Stimulated activated CD8-positive, alpha-beta memory T cell treated with anti-CD3 and anti-CD28 coated beads, Interleukin-2, amount 100 ng/mL, for 48 hours (primary cell): Measurements from ENCODE around the gene CTNNAL1.
"Not testable (repeated sequence)": the region's sequence is repeated elsewhere in the genome, so short reads cannot be mapped to it uniquely, and the experiment has no call there.

Experiments used
- DNase-seq, 2 donors: peaks; one replicate each; pipeline ENCODE4 v3.0.0-alpha.2; 2020; ENCODE audit warnings: low read depth in 2 of 2

Gene CTNNAL1

GRCh38 chr9:108933231-108933717 is 80.0 kb downstream of the CTNNAL1 start:
- DNase-seq: no peak

- no peak for DNase-seq
Observed at GRCh38 chr9:108928386-108928785, 84.9 kb downstream of the CTNNAL1 start.

- DNase-seq: no peak
Observed at GRCh38 chr9:108924466-108924865, 88.8 kb downstream of the CTNNAL1 start.

GRCh38 chr9:108921200-108921599 is 92.1 kb downstream of the CTNNAL1 start:
- DNase-seq: no peak

GRCh38 chr9:108920401-108920800 is 92.9 kb downstream of the CTNNAL1 start:
- DNase-seq: not testable (repeated sequence)

GRCh38 chr9:108919517-108919916 is 93.8 kb downstream of the CTNNAL1 start:
- no peak for DNase-seq

GRCh38 chr9:108913391-108913790 is 99.9 kb downstream of the CTNNAL1 start:
- no peak for DNase-seq

- no peak for DNase-seq
Observed at GRCh38 chr9:108911820-108912219, 101.5 kb downstream of the CTNNAL1 start.

- DNase-seq: no peak
Observed at GRCh38 chr9:108910914-108911313, 102.4 kb downstream of the CTNNAL1 start.

- no peak for DNase-seq
Observed at GRCh38 chr9:108910402-108910801, 102.9 kb downstream of the CTNNAL1 start.

GRCh38 chr9:108905494-108905893 is 107.8 kb downstream of the CTNNAL1 start:
- no peak for DNase-seq

GRCh38 chr9:108904161-108904560 is 109.1 kb downstream of the CTNNAL1 start:
- no peak for DNase-seq

GRCh38 chr9:108903420-108904103 is 109.7 kb downstream of the CTNNAL1 start:
- no peak for DNase-seq

GRCh38 chr9:108900176-108900575 is 113.1 kb downstream of the CTNNAL1 start:
- no peak for DNase-seq

GRCh38 chr9:108899023-108899695 is 114.1 kb downstream of the CTNNAL1 start:
- not testable (repeated sequence) for DNase-seq

GRCh38 chr9:108897324-108898096 is 115.8 kb downstream of the CTNNAL1 start:
- no peak for DNase-seq

GRCh38 chr9:108894225-108894997 is 118.9 kb downstream of the CTNNAL1 start:
- no peak for DNase-seq
